Fibroblast of lung (primary cell): ENCODE results near the gene WDR27. TPM values are rescaled to one million over a fixed set of nuclear protein-coding genes. Genes with fewer than 3 reads are reported as not detected.

Experiments
- DNase-seq, 2 donors: peaks; one replicate each; pipeline versions ENCODE4 v3.0.0 to v3.0.0-alpha.2; 2010; ENCODE audit warnings: low read depth in 2 of 2
- H2AFZ ChIP-seq: 2 replicates; pipeline ENCODE4 v1.5.1; 2012; ENCODE audit warnings: low read length, control low read depth, inconsistent platforms
- H3K27ac ChIP-seq: 2 replicates; pipeline ENCODE4 v1.5.1; 2011; ENCODE audit warnings: low read length, control low read depth; ENCODE audit not compliant: insufficient read depth
- H3K27me3 ChIP-seq: 2 replicates; pipeline ENCODE4 v1.5.1; 2011; ENCODE audit warnings: mild to moderate bottlenecking, low read length; ENCODE audit not compliant: control insufficient read depth, insufficient read depth
- H3K36me3 ChIP-seq: 2 replicates; pipeline ENCODE4 v1.5.1; 2011; ENCODE audit warnings: low read length; ENCODE audit not compliant: control insufficient read depth, insufficient read depth
- H3K4me1 ChIP-seq: 2 replicates; pipeline ENCODE4 v1.5.1; 2011; ENCODE audit warnings: low read length; ENCODE audit not compliant: control insufficient read depth, insufficient read depth; ENCODE audit errors: extremely low read depth
- H3K4me2 ChIP-seq: 2 replicates; pipeline ENCODE4 v1.5.1; 2011; ENCODE audit warnings: low read length, control low read depth; ENCODE audit not compliant: insufficient read depth; ENCODE audit errors: extremely low read depth
- H3K4me3 ChIP-seq, 4 experiments: fragments of 200-600 bp in 1 of 4; sonication (generic) in 1 of 4; replicated peaks in 1 of 4; 2 replicates each; pipeline ENCODE4 v1.5.1; 2011 to 2016; ENCODE audit warnings: low read length in 4 of 4, low read depth in 3 of 4, mild to moderate bottlenecking in 3 of 4, control low read depth in 2 of 4, inconsistent platforms in 1 of 4, mixed read lengths in 1 of 4; ENCODE audit not compliant: insufficient read depth in 1 of 4; ENCODE audit errors: control extremely low read depth in 1 of 4
- H3K79me2 ChIP-seq: 2 replicates; pipeline ENCODE4 v1.5.1; 2012; ENCODE audit warnings: mild to moderate bottlenecking, low read length, inconsistent platforms; ENCODE audit not compliant: control insufficient read depth, insufficient read depth
- H3K9ac ChIP-seq: 2 replicates; pipeline ENCODE4 v1.5.1; 2011; ENCODE audit warnings: mild to moderate bottlenecking, low read length, control low read depth; ENCODE audit not compliant: insufficient read depth
- H3K9me3 ChIP-seq: 2 replicates; pipeline ENCODE4 v1.5.1; 2012; ENCODE audit warnings: low read depth, low read length; ENCODE audit not compliant: control insufficient read depth, insufficient read depth
- H4K20me1 ChIP-seq: 2 replicates; pipeline ENCODE4 v1.5.1; 2011; ENCODE audit warnings: low read length; ENCODE audit not compliant: control insufficient read depth, insufficient read depth; ENCODE audit errors: extremely low read depth
- CTCF ChIP-seq, 2 donors: IDR thresholded peaks in 1 of 2; conservative IDR thresholded peaks in 1 of 2; 1 replicate in 1 of 2; 2 replicates in 1 of 2; pipeline ENCODE4 v1.5.1; 2011 to 2012; ENCODE audit warnings: low read length in 2 of 2, control low read depth in 1 of 2, inconsistent platforms in 1 of 2, low read depth in 1 of 2, mild to moderate bottlenecking in 1 of 2
- EZH2 ChIP-seq: IDR thresholded peaks from 2 replicates; pipeline ENCODE4 v1.5.1; 2012; ENCODE audit warnings: low read length, control low read depth, mild to moderate bottlenecking; ENCODE audit errors: missing control alignments
- polyA plus RNA-seq, 2 donors: library from polyadenylated mRNA; depleted of rRNA in 1 of 2; stranded (reverse) in 1 of 2; unstranded in 1 of 2; fragments of >200 nt; gene quantifications; 2 replicates each; pipeline ENCODE4 v1.2.1, GENCODE V29; 2011 to 2012; ENCODE audit warnings: missing spikeins in 1 of 2
- total RNA-seq: library from RNA; depleted of rRNA; stranded (reverse); fragments of >200 nt; gene quantifications from 2 replicates; pipeline ENCODE4 v1.2.1, GENCODE V29; 2014

The WDR27 gene
- total and polyA plus RNA-seq, 2 donors (not counting 1 experiment from before 2014, with no cell fraction given): 8.8 to 23.3 TPM

- no peak overlapping the region for H3K4me3 ChIP-seq
- no peaks in the 10 kb centered on the region for H3K79me2 ChIP-seq
- no peak overlapping the region for H3K9ac ChIP-seq
- no peaks in the 10 kb centered on the region for H3K27me3 ChIP-seq
- no peak for DNase-seq
- TF ChIP-seq CTCF (conservative IDR thresholded peaks at IDR 0.05 in 1 of 2, IDR thresholded peaks at IDR 0.05 in 1 of 2; ENCODE audit: low read depth in 1 of 2, low read length in 2 of 2) (no peak), EZH2 (no peak)
- H4K20me1 ChIP-seq: no peaks in the 10 kb centered on the region
- H2AFZ ChIP-seq: no peak overlapping the region
- H3K4me2 ChIP-seq: no peak overlapping the region
- H3K4me1 ChIP-seq: no peaks in the 10 kb centered on the region
- no peak overlapping the region for H3K27ac ChIP-seq
- no peaks in the 10 kb centered on the region for H3K36me3 ChIP-seq
- no peaks in the 10 kb centered on the region for H3K9me3 ChIP-seq
Measured at GRCh38 chr6:169417101-169417500, 284.7 kb downstream of the WDR27 start.

DNA sequence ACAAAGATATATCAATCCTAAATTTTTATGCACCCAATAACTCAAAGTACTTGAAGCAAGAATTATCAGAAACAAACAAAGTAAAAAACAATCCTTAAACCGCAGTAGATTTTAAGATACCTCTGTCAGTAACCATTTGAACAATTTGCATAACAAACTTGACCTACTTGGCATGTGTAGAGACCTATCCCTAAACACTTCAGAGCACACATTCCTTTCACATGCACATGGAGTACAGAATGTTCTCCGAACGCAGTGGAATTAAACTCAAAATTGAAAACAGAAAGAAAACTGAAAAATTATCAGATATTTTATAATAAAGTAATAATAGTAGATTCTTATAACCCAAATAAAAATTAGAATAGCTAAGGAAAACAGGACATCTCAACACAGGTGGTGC lies 285.6 kb downstream of the WDR27 start:
- Histone ChIP-seq H3K9ac (no peak overlapping the region), H3K4me3 (no peak overlapping the region), H4K20me1 (no peaks in the 10 kb centered on the region), H3K9me3 (no peaks in the 10 kb centered on the region), H3K79me2 (no peaks in the 10 kb centered on the region), H3K27me3 (no peaks in the 10 kb centered on the region), H2AFZ (no peak overlapping the region), H3K4me1 (no peaks in the 10 kb centered on the region), H3K27ac (no peak overlapping the region), H3K36me3 (no peaks in the 10 kb centered on the region), H3K4me2 (no peak overlapping the region)
- TF ChIP-seq EZH2 (no peak), CTCF (conservative IDR thresholded peaks at IDR 0.05 in 1 of 2, IDR thresholded peaks at IDR 0.05 in 1 of 2; ENCODE audit: low read depth in 1 of 2, low read length in 2 of 2) (no peak)
- DNase-seq: peak in 1 of 2 donors; percentile 9

- no peak for TF ChIP-seq CTCF (conservative IDR thresholded peaks at IDR 0.05 in 1 of 2, IDR thresholded peaks at IDR 0.05 in 1 of 2; ENCODE audit: low read depth in 1 of 2, low read length in 2 of 2)
- TF ChIP-seq EZH2: no peak
- no peaks in the 10 kb centered on the region for H4K20me1 ChIP-seq
- H3K27me3 ChIP-seq: no peaks in the 10 kb centered on the region
- no peak overlapping the region for H2AFZ ChIP-seq
- no peaks in the 10 kb centered on the region for H3K9me3 ChIP-seq
- no peaks in the 10 kb centered on the region for H3K36me3 ChIP-seq
- H3K4me3 ChIP-seq: no peak overlapping the region
- H3K4me1 ChIP-seq: no peaks in the 10 kb centered on the region
- H3K4me2 ChIP-seq: no peak overlapping the region
- no peaks in the 10 kb centered on the region for H3K79me2 ChIP-seq
- no peak overlapping the region for H3K27ac ChIP-seq
- DNase-seq: peak in 1 of 2 donors; percentile 22
- H3K9ac ChIP-seq: no peak overlapping the region
Measured at GRCh38 chr6:169415179-169415578, 286.6 kb downstream of the WDR27 start.
